Neural cell (in vitro differentiated cells): Measurements from ENCODE around the gene PRDM15.

ENCODE experiments used
- CTCF ChIP-seq: fragments of 450-650 bp; IDR thresholded peaks from 2 replicates; pipeline ENCODE4 v1.5.1; 2014; ENCODE audit warnings: antibody characterized with exemption, mild to moderate bottlenecking, moderate library complexity; ENCODE audit not compliant: poor library complexity, severe bottlenecking
- SMC3 ChIP-seq: fragments of 450-650 bp; conservative IDR thresholded peaks from 2 replicates; pipeline ENCODE4 v1.6.1; 2014; ENCODE audit warnings: antibody characterized with exemption, mild to moderate bottlenecking, moderate library complexity; ENCODE audit not compliant: poor library complexity

- TF ChIP-seq SMC3 (no peak), CTCF (no peak)
These were observed 35.2 kb upstream of the PRDM15 start for GRCh38 chr21:41914358-41914757.
